GM18873 (cell line): Measurements from ENCODE around the gene ADGRG3.
"Not testable (repeated sequence)": the region's sequence is repeated elsewhere in the genome, so short reads cannot be mapped to it uniquely, and the experiment has no call there.

Source experiments
- ATAC-seq: cut with Tn5 transposase; IDR thresholded peaks from one replicate; pipeline ENCODE4 v1.9.1; 2021; ENCODE audit warnings: mild to moderate bottlenecking, moderate library complexity, moderate number of reproducible peaks; ENCODE audit not compliant: unreplicated experiment, low FRiP score

ADGRG3 gene

DNA sequence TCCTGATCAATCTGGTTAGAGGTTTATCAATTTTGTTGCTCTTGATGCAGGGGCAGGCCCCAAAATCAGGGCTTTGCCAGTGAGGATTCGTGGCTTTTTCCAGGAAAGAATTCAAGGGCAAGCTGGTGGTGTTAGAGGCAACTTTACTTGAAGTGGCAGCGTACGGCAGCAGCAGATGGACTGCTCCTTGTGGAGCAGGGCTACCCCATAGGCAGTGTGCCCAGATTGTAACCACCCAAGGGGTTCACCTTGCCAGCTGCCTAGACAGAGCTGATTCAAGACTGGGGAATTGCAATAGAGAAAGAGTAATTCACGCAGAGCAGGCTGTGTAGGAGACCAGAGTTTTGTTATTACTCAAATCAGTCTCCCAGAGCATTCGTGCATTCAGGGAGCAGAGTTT is 43.2 kb downstream of the ADGRG3 start:
- no peak for ATAC-seq

DNA sequence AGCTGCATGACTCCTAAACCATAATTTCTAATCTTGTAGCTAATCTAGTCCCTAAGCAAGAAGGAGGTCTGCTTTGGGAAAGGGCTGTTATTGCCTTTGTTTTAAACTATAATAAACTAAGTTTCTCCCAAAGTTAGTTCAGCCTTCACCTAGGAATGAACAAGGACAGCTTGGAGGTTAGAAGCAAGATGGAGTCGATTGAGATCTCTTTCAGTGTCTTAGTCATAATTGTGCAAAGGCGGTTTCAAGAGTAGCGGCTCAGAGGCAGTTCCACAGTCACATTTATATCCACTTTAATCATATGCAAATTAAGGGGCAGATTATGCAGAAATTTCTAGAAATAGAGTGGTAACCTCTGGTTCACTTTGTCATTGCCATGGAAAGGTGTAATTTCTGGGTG is 43.9 kb downstream of the ADGRG3 start:
- ATAC-seq: no peak

DNA sequence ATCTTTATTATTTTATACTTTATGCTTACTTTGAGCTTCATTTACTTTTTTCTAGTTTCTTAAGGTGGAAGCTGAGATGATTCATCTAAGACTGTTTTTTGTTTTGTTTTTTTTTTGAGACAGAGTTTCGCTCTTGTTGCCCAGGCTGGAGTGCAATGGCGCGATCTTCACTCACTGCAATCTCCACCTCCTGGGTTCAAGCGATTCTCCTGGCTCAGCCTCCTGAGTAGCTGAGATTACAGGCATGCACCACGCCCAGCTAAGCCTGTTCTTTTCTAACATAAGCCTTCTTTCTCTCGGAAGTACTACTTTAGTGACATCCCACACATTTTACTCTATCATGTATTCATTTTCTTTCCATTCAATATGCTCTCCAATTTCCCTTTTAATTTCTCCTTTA is 44.5 kb downstream of the ADGRG3 start:
- ATAC-seq: not testable (repeated sequence)

DNA sequence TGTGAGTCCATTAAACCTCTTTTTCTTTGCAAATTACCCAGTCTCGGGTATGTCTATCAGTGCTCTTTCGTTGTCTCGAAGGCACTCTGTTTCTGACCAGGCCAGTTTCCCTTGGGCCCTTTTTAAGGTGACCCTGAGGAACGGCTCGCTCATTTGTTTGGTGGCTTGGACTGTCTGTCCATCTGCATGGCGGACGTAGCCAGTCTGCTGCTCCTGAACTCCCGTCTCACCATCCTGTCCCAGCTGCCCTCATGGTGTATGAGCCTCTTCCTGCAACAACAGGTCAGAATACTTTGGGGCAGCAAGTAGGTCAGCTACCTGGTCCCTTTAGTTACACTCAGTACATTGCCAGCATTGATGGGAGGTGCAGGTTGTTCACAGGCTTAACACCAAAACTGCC is 45.5 kb downstream of the ADGRG3 start:
- ATAC-seq: no peak

DNA sequence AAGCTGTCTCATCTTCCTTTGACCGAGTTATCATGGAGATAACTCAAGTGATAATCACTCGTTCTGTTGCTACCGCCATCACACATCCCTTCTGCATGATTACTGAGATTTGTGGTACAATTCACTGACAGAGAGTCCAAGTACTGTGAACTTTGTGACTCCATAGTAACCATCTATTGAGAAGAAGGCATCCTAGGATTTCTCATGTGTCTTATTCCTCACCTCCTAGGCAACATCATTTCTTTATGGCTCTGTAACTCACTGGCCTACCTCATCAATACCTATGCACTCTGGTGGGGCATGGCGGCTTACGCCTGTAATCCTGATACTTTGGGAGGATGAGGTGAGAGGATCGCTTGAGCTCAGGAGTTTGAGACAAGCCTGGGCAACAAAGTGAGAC is 45.9 kb downstream of the ADGRG3 start:
- no peak for ATAC-seq

DNA sequence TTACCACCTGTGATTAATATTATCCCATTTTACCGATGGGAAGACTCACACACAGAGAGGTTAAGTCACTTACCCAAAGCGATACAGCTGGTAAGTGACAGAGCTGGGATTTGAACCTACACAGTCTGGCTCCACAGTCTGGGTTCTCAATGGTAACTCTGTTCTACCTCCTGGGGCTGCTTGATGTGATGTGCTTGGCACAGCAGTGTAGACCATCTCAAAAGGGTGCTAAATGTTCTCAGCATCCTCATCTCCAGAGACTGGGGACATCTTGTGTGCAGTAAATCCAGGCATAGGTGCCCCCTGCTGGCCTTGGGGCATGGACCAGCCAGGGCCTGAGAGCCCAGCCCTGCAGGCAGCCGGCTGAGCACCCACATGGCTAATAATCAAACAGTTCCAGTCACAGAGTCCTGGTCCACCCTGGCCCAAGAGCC is 52.1 kb downstream of the ADGRG3 start:
- no peak for ATAC-seq

DNA sequence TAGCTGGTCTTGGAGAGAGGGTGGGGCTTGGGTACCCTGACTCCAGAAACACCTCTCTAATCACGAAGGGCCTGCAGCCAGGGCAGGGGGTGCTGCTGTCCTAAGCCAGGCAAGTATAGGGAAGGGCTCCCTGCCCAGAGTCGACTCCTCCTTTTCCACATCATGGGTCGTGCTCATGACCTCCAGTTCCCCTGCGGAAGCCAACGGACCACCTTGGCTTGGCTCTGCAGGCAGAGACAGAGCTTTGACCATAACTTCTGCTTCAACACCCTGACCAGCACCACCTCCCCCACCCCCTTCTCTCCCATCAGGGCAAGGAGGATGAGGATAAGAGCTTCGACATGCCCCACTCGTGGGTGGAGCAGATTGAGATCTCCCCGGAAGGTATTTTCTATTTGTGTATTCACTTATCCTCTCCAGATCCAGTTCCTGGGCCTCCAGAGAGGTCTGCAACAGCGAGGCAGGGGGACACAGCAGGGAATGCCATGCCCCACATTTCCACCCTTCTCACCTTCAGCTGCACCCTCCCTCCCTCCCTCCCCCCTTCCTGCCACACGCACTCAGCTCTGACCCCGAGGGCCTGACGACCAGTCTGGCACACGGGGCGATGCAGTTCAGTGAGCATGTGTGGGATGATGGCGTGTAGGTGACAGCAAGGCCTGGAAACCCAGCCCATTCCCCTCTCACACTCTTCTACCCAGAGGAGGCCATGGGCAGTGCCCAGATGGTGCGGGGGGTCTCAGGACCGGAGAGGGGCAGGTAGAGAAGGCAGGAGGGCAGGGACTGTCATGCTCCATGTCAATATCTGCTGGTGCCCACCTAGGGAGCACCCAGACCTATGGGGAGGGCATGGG is 53.5 kb downstream of the ADGRG3 start:
- ATAC-seq: no peak

DNA sequence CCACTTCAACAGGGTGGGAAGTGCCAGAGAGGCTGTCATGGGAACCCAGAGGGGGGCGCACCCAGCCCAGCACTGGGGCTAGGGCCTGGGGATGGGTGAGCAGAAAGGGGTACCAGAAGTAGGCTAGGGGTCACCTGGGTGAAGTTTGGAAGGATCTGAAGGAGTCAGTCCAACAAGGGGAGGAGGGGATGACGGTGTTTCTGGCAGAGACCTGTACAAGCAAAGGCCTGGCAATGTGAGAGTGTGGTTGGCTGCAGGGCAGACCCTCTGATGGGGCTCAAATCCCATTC is 54.0 kb downstream of the ADGRG3 start:
- ATAC-seq: no peak

DNA sequence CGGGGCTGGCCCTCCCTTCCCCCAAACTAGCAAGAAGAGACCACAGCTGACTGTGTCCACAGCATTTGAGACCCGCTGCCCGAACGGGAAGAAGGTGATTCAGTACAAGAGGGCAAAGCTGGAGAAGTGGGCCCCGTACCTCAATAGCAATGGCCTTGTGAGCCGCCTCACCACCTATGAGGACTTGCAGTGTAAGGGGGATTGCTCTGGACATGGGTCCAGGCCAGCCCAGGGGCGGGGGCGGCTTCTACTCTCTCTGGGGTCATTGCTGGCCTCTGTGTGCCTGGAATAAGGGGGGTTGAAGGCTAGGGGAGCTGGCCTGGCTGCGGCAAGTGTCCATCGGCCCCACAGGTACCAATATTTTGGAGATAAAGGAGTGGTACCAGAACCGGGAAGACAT is 54.5 kb downstream of the ADGRG3 start:
- ATAC-seq: no peak

DNA sequence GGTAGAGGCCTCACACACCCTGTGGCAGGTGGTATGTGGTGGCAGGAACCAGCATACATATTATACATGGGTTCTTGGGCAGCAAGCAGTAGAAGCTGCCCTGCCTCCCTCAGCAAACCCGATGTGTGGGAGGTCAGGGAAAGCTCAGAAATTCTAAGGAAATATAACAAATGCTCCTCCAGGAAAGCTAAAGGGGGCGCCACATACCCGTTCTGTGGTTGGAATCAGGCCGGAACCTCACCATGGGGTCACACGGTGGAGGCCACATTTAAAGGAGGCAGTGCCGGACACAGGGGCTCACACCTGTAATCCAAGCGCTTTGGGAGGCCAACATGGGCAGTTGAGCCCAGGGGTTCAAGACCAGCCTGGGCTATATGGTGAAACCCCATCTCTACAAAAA is 55.1 kb downstream of the ADGRG3 start:
- no peak for ATAC-seq

DNA sequence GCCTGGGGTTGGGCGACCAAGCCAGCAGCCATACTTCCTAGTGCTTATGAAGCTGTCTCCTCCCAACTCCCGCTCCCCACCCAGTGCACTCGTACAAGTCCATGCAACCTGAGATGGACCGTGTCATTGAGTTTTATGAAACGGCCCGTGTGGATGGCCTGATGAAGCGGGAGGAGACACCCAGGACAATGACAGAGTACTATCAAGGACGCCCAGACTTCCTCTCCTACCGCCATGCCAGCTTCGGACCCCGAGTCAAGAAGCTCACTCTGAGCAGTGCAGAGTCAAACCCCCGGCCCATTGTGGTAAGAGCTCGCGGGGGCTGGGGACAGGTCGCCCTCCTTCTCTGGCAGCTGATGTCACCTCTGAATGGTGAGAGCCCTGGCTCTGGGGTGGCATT is 56.4 kb downstream of the ADGRG3 start:
- no peak for ATAC-seq

DNA sequence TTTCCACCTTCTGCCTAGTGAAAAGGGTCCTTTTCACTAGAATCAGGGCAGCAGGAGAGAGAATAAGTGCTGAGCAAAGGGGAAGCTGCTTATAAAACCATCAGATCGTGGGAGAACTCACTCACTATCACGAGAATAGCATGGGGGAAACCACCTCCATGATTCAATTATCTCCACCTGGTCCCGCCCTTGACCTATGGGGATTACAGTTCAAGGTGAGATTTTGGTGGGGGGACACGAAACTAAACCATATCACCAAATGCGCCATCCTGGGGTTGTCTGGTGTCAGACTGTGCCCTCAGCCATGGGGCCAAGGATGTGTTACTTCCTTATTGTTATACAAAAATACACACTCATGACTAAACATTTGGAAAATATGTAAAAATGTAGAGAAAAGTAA is 57.0 kb downstream of the ADGRG3 start:
- ATAC-seq: no peak

DNA sequence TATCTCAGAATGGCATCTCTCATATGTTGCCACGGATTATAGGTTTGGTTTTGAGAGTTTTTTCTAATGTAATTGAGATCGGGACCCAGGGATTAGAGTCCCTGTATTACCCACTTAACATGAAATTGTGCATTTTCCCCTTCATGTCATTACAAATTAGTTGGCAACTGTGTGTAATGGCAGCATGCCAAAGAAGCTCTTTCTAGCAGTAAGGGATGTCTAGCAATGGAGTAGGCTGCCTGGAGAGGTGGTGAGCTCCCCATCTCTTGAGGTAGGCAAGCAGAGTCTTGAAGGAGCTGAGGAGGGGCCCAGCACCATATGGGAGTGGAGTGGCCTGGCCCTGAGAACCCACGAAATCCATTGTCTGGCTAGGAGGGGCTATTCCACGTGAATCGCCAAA is 57.4 kb downstream of the ADGRG3 start:
- no peak for ATAC-seq

DNA sequence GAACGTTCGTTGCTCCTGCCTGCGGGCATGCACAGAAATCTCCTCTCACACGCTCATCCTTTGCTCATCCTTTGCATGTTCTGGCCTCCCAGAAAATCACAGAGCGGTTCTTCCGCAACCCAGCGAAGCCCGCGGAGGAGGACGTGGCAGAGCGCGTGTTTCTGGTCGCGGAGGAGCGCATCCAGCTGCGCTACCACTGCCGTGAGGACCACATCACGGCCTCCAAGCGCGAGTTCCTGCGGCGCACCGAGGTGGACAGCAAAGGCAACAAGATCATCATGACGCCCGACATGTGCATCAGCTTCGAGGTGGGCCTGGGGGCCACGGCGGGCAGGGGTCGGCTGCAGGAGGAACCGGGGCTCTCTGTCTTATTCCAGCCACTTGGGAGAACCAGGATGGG is 57.9 kb downstream of the ADGRG3 start:
- ATAC-seq: no peak

DNA sequence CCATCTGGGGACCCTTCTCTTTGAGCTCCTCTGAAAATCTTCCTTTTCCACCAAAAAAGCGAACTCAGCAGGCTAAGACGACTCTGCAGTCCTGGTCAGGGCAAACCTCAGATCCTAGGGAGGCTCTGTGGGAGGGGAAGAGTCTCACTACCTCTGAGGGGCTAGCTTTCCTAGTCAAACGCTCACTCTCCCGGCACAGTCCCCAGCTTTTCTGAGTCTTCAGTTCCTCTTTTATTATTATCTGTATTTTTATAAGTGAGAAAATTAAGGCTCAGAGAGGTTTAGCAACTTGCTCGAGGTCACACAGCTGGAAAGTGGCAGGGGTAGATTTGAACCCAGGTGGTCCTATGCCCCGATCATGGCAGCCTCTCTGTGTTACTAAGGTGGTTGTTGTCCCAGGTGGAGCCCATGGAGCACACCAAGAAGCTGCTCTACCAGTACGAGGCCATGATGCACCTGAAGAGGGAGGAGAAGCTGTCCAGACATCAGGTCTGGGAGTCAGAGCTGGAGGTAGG is 58.4 kb downstream of the ADGRG3 start:
- no peak for ATAC-seq

DNA sequence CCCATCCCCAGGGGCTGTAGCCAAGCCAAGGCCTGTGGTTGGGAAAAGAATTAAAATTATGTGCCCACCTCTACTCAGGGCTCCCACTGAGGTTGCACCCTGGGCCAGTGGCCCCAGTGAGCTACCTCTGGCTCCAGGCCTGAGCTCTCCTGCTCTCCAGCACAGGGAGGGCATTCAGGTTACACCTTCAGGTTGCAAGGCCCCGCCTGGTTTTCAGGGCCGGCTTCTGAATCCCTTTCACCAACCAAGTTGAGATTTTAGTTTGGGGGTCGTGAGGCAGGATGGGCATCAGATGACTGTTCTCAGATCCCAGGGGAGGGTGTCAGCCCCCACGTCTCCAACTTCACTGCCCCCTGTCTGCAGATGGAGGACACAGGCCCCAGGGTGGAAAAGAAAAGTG is 59.5 kb downstream of the ADGRG3 start:
- no peak for ATAC-seq

DNA sequence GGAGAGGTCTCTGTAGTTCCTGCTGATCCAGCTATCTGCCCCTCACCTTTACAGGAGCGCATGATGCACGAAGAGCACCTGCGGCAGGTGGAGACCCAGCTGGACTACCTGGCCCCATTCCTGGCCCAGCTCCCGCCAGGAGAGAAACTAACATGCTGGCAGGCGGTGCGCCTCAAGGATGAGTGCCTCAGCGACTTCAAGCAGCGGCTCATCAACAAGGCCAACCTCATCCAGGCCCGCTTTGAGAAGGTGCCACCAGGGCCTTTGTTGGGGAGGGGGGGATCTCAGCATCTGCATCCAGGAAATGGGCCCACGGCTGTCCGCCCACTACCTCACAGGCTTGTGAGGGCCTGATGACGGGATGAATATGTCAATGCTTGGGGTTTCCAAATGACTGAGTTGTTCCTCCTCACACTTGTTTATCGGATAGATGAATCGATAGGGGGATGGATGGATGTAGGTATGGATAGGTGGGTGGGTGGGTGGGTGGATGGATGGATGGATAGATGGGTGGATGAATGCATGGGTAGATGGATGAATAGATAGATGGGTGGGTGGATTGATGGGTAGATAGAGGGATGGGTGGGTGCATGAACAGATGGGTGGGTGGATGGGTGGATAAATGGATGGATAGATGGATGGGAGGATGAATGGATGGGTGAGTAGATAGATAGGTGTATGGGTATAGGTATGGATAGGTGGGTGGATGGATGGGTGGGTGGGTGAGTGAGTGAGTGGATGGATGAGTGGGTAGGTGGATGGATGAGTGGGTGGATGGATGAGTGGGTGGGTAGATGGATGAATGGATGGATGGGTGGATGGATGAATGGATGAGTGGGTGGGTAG is 60.5 kb downstream of the ADGRG3 start:
- no peak for ATAC-seq

DNA sequence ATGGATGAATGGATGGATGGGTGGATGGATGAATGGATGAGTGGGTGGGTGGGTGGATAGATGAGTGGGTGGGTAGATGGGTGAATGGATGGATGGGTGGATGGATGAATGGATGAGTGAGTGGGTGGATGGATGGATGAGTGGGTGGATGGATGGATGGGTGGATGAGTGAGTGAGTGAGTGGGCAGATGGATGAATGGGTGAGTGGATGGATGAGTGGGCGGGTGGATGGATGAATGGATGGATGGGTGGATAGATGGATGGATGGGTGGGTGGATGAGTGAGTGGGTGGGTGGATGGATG is 61.0 kb downstream of the ADGRG3 start:
- no peak for ATAC-seq

DNA sequence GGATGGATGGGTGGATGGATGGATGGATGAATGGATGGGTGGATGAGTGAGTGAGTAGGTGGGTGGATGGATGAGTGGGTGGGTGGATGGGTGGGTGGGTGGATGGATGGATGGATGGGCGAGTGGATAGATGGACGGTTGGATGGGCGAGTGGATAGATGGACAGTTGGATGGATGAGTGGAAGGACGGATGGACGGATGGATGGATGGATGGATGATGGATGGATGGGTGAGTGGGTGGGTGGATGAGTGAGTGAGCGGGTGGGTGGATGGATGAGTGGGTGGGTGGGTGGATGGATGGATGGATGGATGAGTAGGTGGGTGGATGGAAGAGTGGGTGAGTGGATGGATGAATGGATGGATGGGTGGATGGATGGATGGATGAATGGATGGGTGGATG is 61.7 kb downstream of the ADGRG3 start:
- ATAC-seq: not testable (repeated sequence)

DNA sequence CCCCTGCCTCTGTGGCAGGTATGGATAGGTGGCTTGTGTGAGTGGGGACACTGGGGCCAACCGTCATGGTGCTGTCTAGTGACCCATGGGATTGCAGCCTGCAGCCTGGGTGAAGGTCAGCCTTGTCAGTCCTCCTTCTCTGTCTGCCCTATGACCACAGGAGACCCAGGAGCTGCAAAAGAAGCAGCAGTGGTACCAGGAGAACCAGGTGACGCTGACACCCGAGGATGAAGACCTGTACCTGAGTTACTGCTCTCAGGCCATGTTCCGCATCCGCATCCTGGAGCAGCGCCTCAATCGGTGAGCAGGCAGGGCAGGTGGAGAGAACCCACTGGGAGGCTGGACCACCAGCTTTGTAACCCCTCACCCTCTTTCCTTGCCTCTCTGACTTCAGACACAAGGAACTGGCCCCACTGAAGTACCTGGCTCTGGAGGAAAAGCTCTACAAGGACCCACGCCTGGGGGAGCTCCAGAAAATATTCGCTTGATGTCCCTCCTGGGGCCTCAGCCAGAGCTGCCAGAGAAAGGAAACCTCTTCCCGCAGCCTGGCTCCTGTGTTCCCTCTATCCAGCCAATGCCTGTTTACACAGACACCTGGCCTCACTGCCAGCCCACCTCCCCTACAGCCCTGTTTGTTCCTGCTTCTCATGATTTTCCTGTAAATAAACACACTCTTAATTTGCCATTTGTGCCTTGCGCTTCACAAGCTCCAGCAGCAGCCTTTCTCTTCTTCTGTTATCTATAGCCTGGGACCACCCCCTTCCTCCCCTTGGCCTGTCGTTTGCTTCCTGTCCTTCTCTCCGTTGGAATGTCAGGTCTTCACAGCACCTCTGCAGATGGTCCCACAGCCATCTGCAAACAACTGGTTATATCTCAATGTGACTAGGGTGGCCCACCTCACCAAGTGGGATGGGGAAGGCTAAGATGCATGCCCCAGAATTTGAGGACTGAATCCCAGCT is 62.9 kb downstream of the ADGRG3 start:
- no peak for ATAC-seq

DNA sequence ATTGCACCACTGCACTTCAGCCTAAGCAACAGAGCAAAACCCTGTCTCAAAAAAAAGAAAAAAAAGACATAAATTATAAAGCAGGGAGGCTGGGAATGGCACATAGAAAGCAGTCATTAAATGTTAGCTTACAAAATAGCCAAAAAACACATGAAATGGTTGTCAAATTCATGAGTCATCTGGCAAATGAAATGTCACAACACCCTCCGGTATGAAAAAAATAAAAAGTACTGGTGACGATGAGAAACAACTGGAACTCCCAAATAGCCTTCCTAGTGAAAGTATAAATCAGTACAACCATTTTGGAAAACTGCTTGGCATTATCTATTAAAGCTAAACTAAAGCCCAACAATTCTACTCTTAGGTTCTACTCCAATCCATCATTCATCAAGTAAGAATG is 63.9 kb downstream of the ADGRG3 start:
- no peak for ATAC-seq
